Measurements from ENCODE around the gene XPO6.

DNA sequence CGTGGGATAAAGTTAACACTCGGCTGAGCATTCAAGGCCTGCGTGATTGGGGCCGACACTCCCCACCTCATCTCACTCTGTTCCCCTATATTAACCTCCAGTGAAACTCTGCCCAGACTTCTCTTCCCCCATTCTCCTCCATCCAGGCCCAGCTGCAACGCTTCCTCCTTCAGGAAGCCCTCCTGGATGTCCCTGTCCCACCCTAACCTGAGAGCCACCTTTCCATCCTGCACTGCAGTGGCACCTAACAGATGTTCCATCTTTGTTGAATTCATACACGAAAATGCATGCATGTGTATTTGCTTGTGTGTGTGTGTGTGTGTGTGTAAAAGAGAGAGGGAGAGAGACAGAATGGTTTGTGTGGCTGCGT, 48.0 kb upstream of the XPO6 start:
- TF ChIP-seq CTCF (conservative IDR thresholded peaks at IDR 0.05; ENCODE audit: low read length): no peak
- TF ChIP-seq EZH2phosphoT487 (IDR thresholded peaks at IDR 0.05; ENCODE audit: borderline replicate concordance, low read depth, low read length): no peak
